Activated CD4-positive, alpha-beta T cell treated with anti-CD3 and anti-CD28 coated beads for 1 hour (primary cell): ENCODE measurements around the gene HACD2.

Experiments used
- DNase-seq: peaks from one replicate; pipeline ENCODE4 v3.0.0-alpha.2; 2020

HACD2 gene

GRCh38 chr3:123444023-123444422, 140.8 kb downstream of the HACD2 start:
- no peak for DNase-seq

GRCh38 chr3:123442908-123443307, 141.9 kb downstream of the HACD2 start:
- no peak for DNase-seq

GRCh38 chr3:123442125-123442524, 142.7 kb downstream of the HACD2 start:
- no peak for DNase-seq
